Suprapubic skin (tissue), 4 donors: ENCODE data around the gene CLTB. TPM values are rescaled to one million over a fixed set of nuclear protein-coding genes. Genes with fewer than 3 reads are reported as not detected.

Experiments
- DNase-seq, 2 donors: peaks; one replicate each; pipeline ENCODE4 v3.0.0-alpha.2; 2019; ENCODE audit warnings: low spot score in 2 of 2
- H3K27ac ChIP-seq: fragments of 200-600 bp; sonication (generic); one replicate; pipeline ENCODE4 v1.5.1; 2019
- H3K27me3 ChIP-seq: fragments of 200-600 bp; sonication (generic); one replicate; pipeline ENCODE4 v1.5.1; 2019
- H3K36me3 ChIP-seq: fragments of 200-600 bp; sonication (generic); one replicate; pipeline ENCODE4 v1.5.1; 2019
- H3K4me1 ChIP-seq: fragments of 200-600 bp; sonication (generic); one replicate; pipeline ENCODE4 v1.5.1; 2019
- H3K4me3 ChIP-seq: fragments of 200-600 bp; sonication (generic); one replicate; pipeline ENCODE4 v1.5.1; 2019; ENCODE audit warnings: mild to moderate bottlenecking
- H3K9me3 ChIP-seq: fragments of 200-600 bp; sonication (generic); one replicate; pipeline ENCODE4 v1.5.1; 2019
- CTCF ChIP-seq, 2 donors: fragments of 200-600 bp in 1 of 2; fragments of 450-650 bp in 1 of 2; sonication (generic) in 1 of 2; IDR thresholded peaks; one replicate each; pipeline ENCODE4 v1.5.1; 2016 to 2019; ENCODE audit warnings: antibody characterized with exemption in 2 of 2, mild to moderate bottlenecking in 1 of 2, moderate library complexity in 1 of 2
- EP300 ChIP-seq: sonication (generic); formaldehyde crosslinking; IDR thresholded peaks from one replicate; pipeline ENCODE4 v1.6.1; 2017; ENCODE audit warnings: antibody characterized with exemption
- POLR2A ChIP-seq, 2 donors: fragments of 450-650 bp; IDR thresholded peaks; one replicate each; pipeline ENCODE4 v1.6.1; 2017; ENCODE audit warnings: antibody characterized with exemption in 2 of 2, mild to moderate bottlenecking in 2 of 2, moderate library complexity in 2 of 2
- POLR2AphosphoS5 ChIP-seq, 3 donors: sonication (generic); formaldehyde crosslinking; IDR thresholded peaks; one replicate each; pipeline ENCODE4 v1.6.1; 2017; ENCODE audit warnings: antibody characterized with exemption in 3 of 3
- WGBS: methylation state at CpG from one replicate; pipeline ENCODE4 v1.1.5; 2018; 5-methylcytosine and 5-hydroxymethylcytosine counted together
- total RNA-seq, 4 donors: library from RNA; depleted of rRNA; stranded (reverse); fragments of >200 nt; gene quantifications; one replicate each; pipeline ENCODE4 v1.1.0, GENCODE V29; 2016

CLTB gene
- total RNA-seq, 4 donors from 2014 or later = 298 to 644 (median 435) TPM

- no peaks in the 10 kb centered on the region for H3K27me3 ChIP-seq
- TF ChIP-seq POLR2AphosphoS5 (IDR thresholded peaks at IDR 0.05) (no peak), EP300 (no peak), POLR2A (IDR thresholded peaks at IDR 0.05) (no peak), CTCF (IDR thresholded peaks at IDR 0.05) (no peak)
- no peak for DNase-seq
- no peak overlapping the region for H3K4me3 ChIP-seq
- H3K9me3 ChIP-seq = no peaks in the 10 kb centered on the region
- H3K4me1 ChIP-seq = peaks cover 5% of the 10 kb centered on the region
- H3K27ac ChIP-seq = no peak overlapping the region
- H3K36me3 ChIP-seq = peaks cover 44% of the 10 kb centered on the region
- WGBS = 73% methylated on average over 3 of the region's 3 CpGs
Measured at GRCh38 chr5:176381423-176381822, 34.9 kb downstream of the CLTB start.

- no peaks in the 10 kb centered on the region for H3K9me3 ChIP-seq
- no peak overlapping the region for H3K4me3 ChIP-seq
- TF ChIP-seq POLR2A (IDR thresholded peaks at IDR 0.05) = no peak
- no peak for TF ChIP-seq EP300
- TF ChIP-seq CTCF (IDR thresholded peaks at IDR 0.05) = no peak
- no peak for TF ChIP-seq POLR2AphosphoS5 (IDR thresholded peaks at IDR 0.05)
- 85% methylated on average over 3 of the region's 3 CpGs for WGBS
- H3K36me3 ChIP-seq = peaks cover 34% of the 10 kb centered on the region
- H3K27ac ChIP-seq = no peak overlapping the region
- H3K4me1 ChIP-seq = no peaks in the 10 kb centered on the region
- no peaks in the 10 kb centered on the region for H3K27me3 ChIP-seq
- no peak for DNase-seq
Measured at GRCh38 chr5:176379881-176380280, 36.5 kb downstream of the CLTB start.

- Histone ChIP-seq H3K4me3 (no peak overlapping the region), H3K36me3 (peaks cover 14% of the 10 kb centered on the region), H3K9me3 (no peaks in the 10 kb centered on the region), H3K27ac (no peak overlapping the region), H3K4me1 (peaks cover 2% of the 10 kb centered on the region), H3K27me3 (no peaks in the 10 kb centered on the region)
- WGBS = 59% methylated on average over 7 of the region's 7 CpGs
- TF ChIP-seq POLR2A (IDR thresholded peaks at IDR 0.05) = no peak
- TF ChIP-seq CTCF (IDR thresholded peaks at IDR 0.05) = no peak
- TF ChIP-seq POLR2AphosphoS5 (IDR thresholded peaks at IDR 0.05) = no peak
- no peak for TF ChIP-seq EP300
- no peak for DNase-seq
Measured at GRCh38 chr5:176373100-176373818, 43.1 kb downstream of the CLTB start.

GRCh38 chr5:176371621-176372539 is 44.5 kb downstream of the CLTB start:
- peaks cover 23% of the 10 kb centered on the region for H3K36me3 ChIP-seq

More at GRCh38 chr5:176371621-176372539, 44.5 kb downstream of the CLTB start:
- TF ChIP-seq EP300 (no peak), POLR2AphosphoS5 (IDR thresholded peaks at IDR 0.05) (no peak), CTCF (IDR thresholded peaks at IDR 0.05) (no peak), POLR2A (IDR thresholded peaks at IDR 0.05) (no peak)
- WGBS = 90% methylated on average over 12 of the region's 13 CpGs
- Histone ChIP-seq H3K4me3 (no peak overlapping the region), H3K9me3 (no peaks in the 10 kb centered on the region), H3K4me1 (peaks cover 2% of the 10 kb centered on the region), H3K27ac (no peak overlapping the region), H3K27me3 (no peaks in the 10 kb centered on the region)
- DNase-seq = no peak
